ENCODE measurements around the gene STT3B.
A peak's percentile ranks its signal among the peaks of the same experiment; 100 is the strongest.

Gene STT3B

GRCh38 chr3:31525532-31525931, 7.2 kb upstream of the STT3B start:
- no peak for TF ChIP-seq CTCF (IDR thresholded peaks at IDR 0.05; ENCODE audit: control extremely low read depth, extremely low read depth, low read depth, missing control alignments)
- no peak for DNase-seq (ENCODE audit: extremely low spot score)
- ChIA-PET POLR2A (no interaction called here), CTCF (interaction anchor here (0.9 to 1.2 kb wide), 2 partner anchors 9 to 61 kb away, joined by 3 read pairs; no protein-coding TSS in a partner anchor)

- no peak for DNase-seq (ENCODE audit: extremely low spot score)
- POLR2A ChIA-PET = no interaction called here
- CTCF ChIA-PET = interaction anchor here (1.3 kb wide), 1 partner anchor 196 kb away, joined by 3 read pairs; no protein-coding TSS in a partner anchor
- TF ChIP-seq CTCF (IDR thresholded peaks at IDR 0.05; ENCODE audit: control extremely low read depth, extremely low read depth, low read depth, missing control alignments) = no peak
Measured at GRCh38 chr3:31529421-31529820, 3.3 kb upstream of the STT3B start.

- no peak for DNase-seq (ENCODE audit: extremely low spot score)
- TF ChIP-seq CTCF (IDR thresholded peaks at IDR 0.05; ENCODE audit: control extremely low read depth, extremely low read depth, low read depth, missing control alignments) = no peak
- CTCF ChIA-PET = interaction anchor here (1.0 to 2.5 kb wide), 3 partner anchors 16 to 195 kb away, joined by 3 to 7 read pairs (median 3); no protein-coding TSS in a partner anchor
- POLR2A ChIA-PET = no interaction called here
Measured at GRCh38 chr3:31530039-31530959, 2.4 kb upstream of the STT3B start.

GRCh38 chr3:31530960-31531335, 1.8 kb upstream of the STT3B start:
- no peak for DNase-seq (ENCODE audit: extremely low spot score)
- CTCF ChIA-PET = interaction anchor here (0.6 to 2.5 kb wide), 8 partner anchors 15 to 297 kb away, joined by 3 to 14 read pairs (median 4); no protein-coding TSS in a partner anchor
- POLR2A ChIA-PET = no interaction called here
- TF ChIP-seq CTCF (IDR thresholded peaks at IDR 0.05; ENCODE audit: control extremely low read depth, extremely low read depth, low read depth, missing control alignments) = no peak

GRCh38 chr3:31531452-31531991, 1.2 kb upstream of the STT3B start:
- DNase-seq (ENCODE audit: extremely low spot score) = no peak
- CTCF ChIA-PET = interaction anchor here (0.6 to 3.1 kb wide), 9 partner anchors 15 to 298 kb away, joined by 3 to 14 read pairs (median 4); no protein-coding TSS in a partner anchor
- POLR2A ChIA-PET = no interaction called here
- TF ChIP-seq CTCF (IDR thresholded peaks at IDR 0.05; ENCODE audit: control extremely low read depth, extremely low read depth, low read depth, missing control alignments) = peak; percentile 2

- ChIA-PET CTCF (interaction anchor here (0.7 to 3.1 kb wide), 22 partner anchors 8 to 762 kb away, joined by 3 to 14 read pairs (median 4); no protein-coding TSS in a partner anchor), POLR2A (interaction anchor here (0.7 to 2.4 kb wide), 10 partner anchors 14 to 297 kb away, joined by 3 to 12 read pairs (median 4); no protein-coding TSS in a partner anchor)
- TF ChIP-seq CTCF (IDR thresholded peaks at IDR 0.05; ENCODE audit: control extremely low read depth, extremely low read depth, low read depth, missing control alignments) = peak; percentile 0
- DNase-seq (ENCODE audit: extremely low spot score) = peak; percentile 98
Measured at GRCh38 chr3:31531992-31532586, 636 bp upstream of the STT3B start.

Measured in GM10248 (cell line).